ENCODE results near the gene QDPR. TPM values are rescaled to one million over a fixed set of nuclear protein-coding genes. Genes with fewer than 3 reads are reported as not detected.

Gene QDPR
- total RNA-seq, 1 donor from 2014 or later, result 50.2 TPM

- intact Hi-C loops (cut with micrococcal nuclease), result no loop called here
- Histone ChIP-seq H3K4me3 (no peak overlapping the region), H3K27ac (replicated peaks) (no peak overlapping the region), H3K36me3 (peaks cover 72% of the 10 kb centered on the region), H3K9me3 (replicated peaks) (no peaks in the 10 kb centered on the region), H3K4me1 (peaks cover 8% of the 10 kb centered on the region), H3K27me3 (ENCODE audit: low read depth) (no peaks in the 10 kb centered on the region)
- TF ChIP-seq, protein P1, sequence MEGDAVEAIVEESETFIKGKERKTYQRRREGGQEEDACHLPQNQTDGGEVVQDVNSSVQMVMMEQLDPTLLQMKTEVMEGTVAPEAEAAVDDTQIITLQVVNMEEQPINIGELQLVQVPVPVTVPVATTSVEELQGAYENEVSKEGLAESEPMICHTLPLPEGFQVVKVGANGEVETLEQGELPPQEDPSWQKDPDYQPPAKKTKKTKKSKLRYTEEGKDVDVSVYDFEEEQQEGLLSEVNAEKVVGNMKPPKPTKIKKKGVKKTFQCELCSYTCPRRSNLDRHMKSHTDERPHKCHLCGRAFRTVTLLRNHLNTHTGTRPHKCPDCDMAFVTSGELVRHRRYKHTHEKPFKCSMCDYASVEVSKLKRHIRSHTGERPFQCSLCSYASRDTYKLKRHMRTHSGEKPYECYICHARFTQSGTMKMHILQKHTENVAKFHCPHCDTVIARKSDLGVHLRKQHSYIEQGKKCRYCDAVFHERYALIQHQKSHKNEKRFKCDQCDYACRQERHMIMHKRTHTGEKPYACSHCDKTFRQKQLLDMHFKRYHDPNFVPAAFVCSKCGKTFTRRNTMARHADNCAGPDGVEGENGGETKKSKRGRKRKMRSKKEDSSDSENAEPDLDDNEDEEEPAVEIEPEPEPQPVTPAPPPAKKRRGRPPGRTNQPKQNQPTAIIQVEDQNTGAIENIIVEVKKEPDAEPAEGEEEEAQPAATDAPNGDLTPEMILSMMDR (IDR thresholded peaks at IDR 0.05; ENCODE audit: borderline replicate concordance), result no peak
- no peak for DNase-seq
These were observed 21.3 kb downstream of the QDPR start for GRCh38 chr4:17490575-17491059.

- Histone ChIP-seq H3K36me3 (peaks cover 74% of the 10 kb centered on the region), H3K4me1 (peaks cover 8% of the 10 kb centered on the region), H3K27ac (replicated peaks) (no peak overlapping the region), H3K27me3 (ENCODE audit: low read depth) (no peaks in the 10 kb centered on the region), H3K9me3 (replicated peaks) (no peaks in the 10 kb centered on the region), H3K4me3 (no peak overlapping the region)
- intact Hi-C loops (cut with micrococcal nuclease), result no loop called here
- DNase-seq, result no peak
- TF ChIP-seq, protein P1 (IDR thresholded peaks at IDR 0.05; ENCODE audit: borderline replicate concordance), result no peak
These were observed 22.2 kb downstream of the QDPR start for GRCh38 chr4:17489721-17490120.

DNA sequence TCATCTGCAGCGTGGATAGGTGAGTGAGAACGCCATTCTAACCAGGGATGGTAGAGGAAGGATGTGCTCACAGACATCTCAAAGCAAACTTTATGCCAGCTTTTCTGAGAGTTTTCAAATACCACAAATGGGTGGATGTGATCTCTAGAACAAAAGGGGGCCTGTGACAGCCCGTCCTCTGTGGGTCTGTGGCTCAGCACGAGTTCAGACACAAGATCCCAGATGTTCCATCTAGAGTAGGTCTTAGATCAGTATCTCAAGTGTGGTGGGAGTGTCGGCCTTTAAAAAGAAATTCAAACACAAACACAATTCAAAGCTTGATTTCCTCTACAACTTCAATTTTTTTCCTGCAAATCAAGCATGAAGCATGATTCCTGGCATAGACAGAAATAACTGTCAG, 22.8 kb downstream of the QDPR start:
- no peak overlapping the region for H3K4me3 ChIP-seq
- no peak for DNase-seq
- TF ChIP-seq, protein P1 (IDR thresholded peaks at IDR 0.05; ENCODE audit: borderline replicate concordance), result no peak
- H3K4me1 ChIP-seq, result peaks cover 8% of the 10 kb centered on the region
- H3K27ac ChIP-seq (replicated peaks), result no peak overlapping the region
- no peaks in the 10 kb centered on the region for H3K9me3 ChIP-seq (replicated peaks)
- H3K36me3 ChIP-seq, result peaks cover 73% of the 10 kb centered on the region
- intact Hi-C loops (cut with micrococcal nuclease), result no loop called here
- no peaks in the 10 kb centered on the region for H3K27me3 ChIP-seq (ENCODE audit: low read depth)

DNA sequence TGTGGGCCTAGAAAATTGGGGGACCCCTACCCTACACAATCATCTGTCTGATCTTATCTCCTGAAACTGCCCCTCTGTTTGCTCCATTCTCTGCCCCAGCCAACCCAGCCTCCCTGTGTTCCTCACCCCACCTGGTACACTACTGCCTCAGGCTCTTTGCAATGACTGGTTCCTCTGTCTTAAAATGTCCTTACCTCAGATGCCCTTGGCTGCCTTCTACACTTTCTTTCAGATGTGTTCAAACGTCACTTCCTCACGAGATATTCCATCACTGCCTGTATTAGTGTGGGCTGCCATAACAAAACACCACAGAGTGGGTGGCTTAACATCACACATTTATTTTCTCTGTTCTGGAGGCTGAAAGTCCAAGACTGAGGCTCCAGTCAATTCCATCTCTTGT, 29.2 kb downstream of the QDPR start:
- DNase-seq, result no peak
- Histone ChIP-seq H3K27ac (replicated peaks) (no peak overlapping the region), H3K4me3 (no peak overlapping the region), H3K9me3 (replicated peaks) (peaks cover 22% of the 10 kb centered on the region), H3K27me3 (ENCODE audit: low read depth) (no peaks in the 10 kb centered on the region), H3K4me1 (no peaks in the 10 kb centered on the region), H3K36me3 (peaks cover 60% of the 10 kb centered on the region)
- TF ChIP-seq, protein P1 (IDR thresholded peaks at IDR 0.05; ENCODE audit: borderline replicate concordance), result no peak
- intact Hi-C loops (cut with micrococcal nuclease), result no loop called here

DNA sequence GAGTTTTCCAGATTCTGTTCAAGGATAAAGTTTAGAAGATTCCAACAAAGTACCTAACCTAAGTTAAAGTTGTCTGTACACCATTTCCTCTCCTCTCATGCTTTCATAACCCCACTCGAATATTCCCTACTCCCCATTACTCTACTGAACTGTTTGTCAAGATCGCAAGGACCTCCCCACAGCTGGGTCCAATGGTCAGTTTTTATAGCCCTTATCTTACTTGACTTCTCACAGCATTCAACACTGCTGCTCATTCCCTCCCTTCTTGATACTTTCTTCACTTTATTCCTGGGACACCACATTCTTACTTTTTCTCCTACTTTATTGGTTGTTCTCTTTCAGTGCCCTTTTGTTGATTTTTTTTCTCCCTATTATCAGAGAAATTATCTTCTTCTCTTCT, 30.9 kb downstream of the QDPR start:
- intact Hi-C loops (cut with micrococcal nuclease), result no loop called here
- H3K9me3 ChIP-seq (replicated peaks), result peaks cover 22% of the 10 kb centered on the region
- TF ChIP-seq, protein P1 (IDR thresholded peaks at IDR 0.05; ENCODE audit: borderline replicate concordance), result no peak
- H3K4me3 ChIP-seq, result no peak overlapping the region
- H3K4me1 ChIP-seq, result no peaks in the 10 kb centered on the region
- peaks cover 42% of the 10 kb centered on the region for H3K36me3 ChIP-seq
- no peaks in the 10 kb centered on the region for H3K27me3 ChIP-seq (ENCODE audit: low read depth)
- DNase-seq, result no peak
- no peak overlapping the region for H3K27ac ChIP-seq (replicated peaks)

Measured in left ventricle myocardium inferior (tissue), 1 donor.